Smooth muscle cell (in vitro differentiated cells): Measurements from ENCODE around the gene WDR37. TPM values are rescaled to one million over a fixed set of nuclear protein-coding genes. Genes with fewer than 3 reads are reported as not detected.

Experiments
- DNase-seq: peaks from one replicate; lab custom pipeline; 2025; ENCODE audit not compliant: unreplicated experiment; lab: John Stamatoyannopoulos, UW
- H2AFZ ChIP-seq: fragments of 200-600 bp; sonication (generic); 2 replicates; pipeline ENCODE4 v1.6.0; 2016; ENCODE audit warnings: antibody characterized with exemption, low read depth, mild to moderate bottlenecking
- H3F3A ChIP-seq: fragments of 200-600 bp; sonication (generic); 2 replicates; pipeline ENCODE4 v1.6.0; 2017; ENCODE audit warnings: antibody characterized with exemption, low read depth
- H3K27ac ChIP-seq: fragments of 200-600 bp; sonication (generic); 2 replicates; pipeline ENCODE4 v1.5.1; 2016; ENCODE audit warnings: low read depth, mild to moderate bottlenecking
- H3K27me3 ChIP-seq: fragments of 200-600 bp; sonication (generic); 2 replicates; pipeline ENCODE4 v1.6.1; 2016; ENCODE audit warnings: low read depth, mild to moderate bottlenecking
- H3K36me3 ChIP-seq: fragments of 200-600 bp; sonication (generic); 2 replicates; pipeline ENCODE4 v1.5.1; 2016; ENCODE audit warnings: low read depth
- H3K4me1 ChIP-seq: fragments of 200-600 bp; sonication (generic); 2 replicates; pipeline ENCODE4 v1.5.1; 2016; ENCODE audit warnings: low read depth
- H3K4me2 ChIP-seq: fragments of 200-600 bp; sonication (generic); 2 replicates; pipeline ENCODE4 v1.6.0; 2016; ENCODE audit warnings: mild to moderate bottlenecking
- H3K4me3 ChIP-seq: fragments of 200-600 bp; sonication (generic); 2 replicates; pipeline ENCODE4 v1.5.1; 2016; ENCODE audit warnings: mild to moderate bottlenecking
- H3K79me2 ChIP-seq: fragments of 200-600 bp; sonication (generic); 2 replicates; pipeline ENCODE4 v1.6.0; 2016; ENCODE audit warnings: low read depth, mild to moderate bottlenecking
- H3K9ac ChIP-seq: fragments of 200-600 bp; sonication (generic); 2 replicates; pipeline ENCODE4 v1.6.0; 2016; ENCODE audit warnings: low read depth
- H3K9me3 ChIP-seq: fragments of 200-600 bp; sonication (generic); replicated peaks from 2 replicates; pipeline ENCODE4 v1.5.1; 2016; ENCODE audit warnings: low read depth
- H4K20me1 ChIP-seq: fragments of 200-600 bp; sonication (generic); 2 replicates; pipeline ENCODE4 v1.6.0; 2016; ENCODE audit warnings: low read depth
- WGBS: methylation state at CpG from one replicate; pipeline ENCODE4 v1.1.7; 2016; ENCODE audit warnings: low lambda C conversion rate; 5-methylcytosine and 5-hydroxymethylcytosine counted together
- polyA plus RNA-seq: library from polyadenylated mRNA; unstranded; fragments of >200 nt; fragmentation: Nextera tagmentation; extraction: Ambion mirVana; gene quantifications from 2 replicates; pipeline ENCODE4 v1.2.1, GENCODE V29; 2016
- total RNA-seq: library from RNA; depleted of rRNA; stranded (reverse); fragments of >200 nt; gene quantifications from 2 replicates; pipeline ENCODE4 v1.2.3, GENCODE V29; 2014
- TF ChIP-seq, protein P1 (sequence below): fragments of 200-600 bp; sonication (generic); IDR thresholded peaks from 2 replicates; pipeline ENCODE4 v1.5.1; 2017; ENCODE audit warnings: borderline replicate concordance, mild to moderate bottlenecking, antibody characterized with exemption; ENCODE audit not compliant: insufficient read depth, poor library complexity, severe bottlenecking

Gene WDR37
- total and polyA plus RNA-seq, 2 experiments from 2014 or later, result 10.5 to 10.7 TPM

DNA sequence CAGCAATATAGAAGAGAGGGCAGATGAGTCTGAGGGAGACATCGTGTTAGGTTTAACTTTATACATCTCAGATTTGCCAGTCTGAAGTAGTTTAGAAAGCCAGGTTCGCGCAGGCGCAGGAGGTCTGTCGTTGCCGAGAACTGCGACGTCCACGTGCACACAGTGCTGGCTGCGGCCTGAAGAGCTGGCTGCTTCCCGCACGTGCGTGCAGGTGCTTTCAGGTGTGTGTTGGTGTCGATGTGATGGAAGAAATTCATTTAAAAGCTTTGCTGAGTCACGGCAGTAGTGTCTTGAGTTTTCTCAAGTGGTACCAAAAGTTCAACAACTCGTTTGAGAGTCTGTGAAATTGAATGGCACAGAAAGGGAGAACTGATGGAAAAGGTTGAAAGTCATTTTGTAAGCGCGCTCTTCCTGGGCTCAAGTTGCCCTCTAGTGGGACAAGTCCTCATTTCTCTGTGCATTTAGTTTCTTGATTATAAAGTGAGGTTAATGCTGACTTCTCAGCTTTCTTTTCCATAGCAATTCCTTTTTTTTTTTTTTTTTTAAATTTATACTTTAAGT lies 18.6 kb downstream of the WDR37 start:
- H3K4me2 ChIP-seq, result no peak overlapping the region
- no peak for DNase-seq
- WGBS, result 96% methylated on average over 18 of the region's 18 CpGs

DNA sequence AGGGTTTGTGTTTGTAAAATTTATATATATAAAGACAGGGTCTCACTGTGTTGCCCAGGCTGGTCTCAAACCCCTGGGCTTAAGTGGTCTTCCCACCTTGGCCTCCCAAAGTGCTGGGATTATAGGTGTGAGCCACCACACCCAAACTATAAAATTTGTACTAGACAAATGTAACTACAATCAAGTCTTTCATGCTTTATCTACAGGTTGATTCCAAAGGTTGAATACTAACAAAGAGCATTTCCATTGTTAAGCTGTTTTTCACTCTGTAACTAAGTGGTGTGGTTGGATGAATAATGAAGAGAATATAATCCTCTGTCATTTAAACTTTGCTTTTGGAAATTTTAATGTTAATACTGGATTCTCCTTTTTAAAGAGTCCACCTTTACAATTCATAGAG lies 22.5 kb downstream of the WDR37 start:
- Histone ChIP-seq H4K20me1 (peaks cover 27% of the 10 kb centered on the region), H3F3A (no peaks in the 10 kb centered on the region), H3K4me3 (no peak overlapping the region), H3K9me3 (no peaks in the 10 kb centered on the region), H3K79me2 (peaks cover 4% of the 10 kb centered on the region), H3K9ac (no peak overlapping the region), H3K36me3 (peaks cover 8% of the 10 kb centered on the region), H3K4me2 (no peak overlapping the region), H3K4me1 (no peaks in the 10 kb centered on the region), H2AFZ (no peak overlapping the region), H3K27ac (no peak overlapping the region), H3K27me3 (no peaks in the 10 kb centered on the region)
- TF ChIP-seq, protein P1, sequence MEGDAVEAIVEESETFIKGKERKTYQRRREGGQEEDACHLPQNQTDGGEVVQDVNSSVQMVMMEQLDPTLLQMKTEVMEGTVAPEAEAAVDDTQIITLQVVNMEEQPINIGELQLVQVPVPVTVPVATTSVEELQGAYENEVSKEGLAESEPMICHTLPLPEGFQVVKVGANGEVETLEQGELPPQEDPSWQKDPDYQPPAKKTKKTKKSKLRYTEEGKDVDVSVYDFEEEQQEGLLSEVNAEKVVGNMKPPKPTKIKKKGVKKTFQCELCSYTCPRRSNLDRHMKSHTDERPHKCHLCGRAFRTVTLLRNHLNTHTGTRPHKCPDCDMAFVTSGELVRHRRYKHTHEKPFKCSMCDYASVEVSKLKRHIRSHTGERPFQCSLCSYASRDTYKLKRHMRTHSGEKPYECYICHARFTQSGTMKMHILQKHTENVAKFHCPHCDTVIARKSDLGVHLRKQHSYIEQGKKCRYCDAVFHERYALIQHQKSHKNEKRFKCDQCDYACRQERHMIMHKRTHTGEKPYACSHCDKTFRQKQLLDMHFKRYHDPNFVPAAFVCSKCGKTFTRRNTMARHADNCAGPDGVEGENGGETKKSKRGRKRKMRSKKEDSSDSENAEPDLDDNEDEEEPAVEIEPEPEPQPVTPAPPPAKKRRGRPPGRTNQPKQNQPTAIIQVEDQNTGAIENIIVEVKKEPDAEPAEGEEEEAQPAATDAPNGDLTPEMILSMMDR, result no peak
- DNase-seq, result no peak

More for the DNA sequence above, 18.6 kb downstream of the WDR37 start:
- Histone ChIP-seq H3F3A (no peaks in the 10 kb centered on the region), H3K4me1 (no peaks in the 10 kb centered on the region), H3K27me3 (no peaks in the 10 kb centered on the region), H4K20me1 (peaks cover 57% of the 10 kb centered on the region), H3K36me3 (peaks cover under 1% of the 10 kb centered on the region), H3K9me3 (no peaks in the 10 kb centered on the region), H2AFZ (no peak overlapping the region), H3K79me2 (peaks cover 10% of the 10 kb centered on the region), H3K27ac (no peak overlapping the region), H3K9ac (no peak overlapping the region), H3K4me3 (no peak overlapping the region)
- TF ChIP-seq, protein P1, result peak; percentile 10

DNA sequence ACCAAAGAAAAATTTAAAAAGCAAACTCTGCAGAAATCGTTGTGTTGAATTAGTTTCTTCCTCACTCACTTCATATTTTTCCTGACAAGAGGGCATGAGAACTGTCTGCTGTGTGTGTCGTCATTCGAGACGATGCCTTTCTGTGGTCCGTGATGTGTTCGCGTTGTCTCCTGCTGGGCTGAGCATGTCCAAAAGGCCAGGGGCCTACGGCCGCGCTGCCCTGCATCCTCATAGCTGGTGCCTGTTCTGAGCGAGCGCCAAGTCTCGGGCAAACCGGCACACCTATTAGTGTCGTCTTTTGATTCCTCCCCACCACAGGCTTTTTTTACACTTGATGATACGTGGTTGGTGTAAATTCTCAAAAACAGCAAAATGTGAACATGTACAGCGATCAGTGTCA lies 27.4 kb downstream of the WDR37 start:
- Histone ChIP-seq H3K4me1 (no peaks in the 10 kb centered on the region), H3K27me3 (no peaks in the 10 kb centered on the region), H4K20me1 (peaks cover 34% of the 10 kb centered on the region), H3K36me3 (peaks cover 11% of the 10 kb centered on the region), H3K9me3 (no peaks in the 10 kb centered on the region), H2AFZ (no peak overlapping the region), H3K4me3 (no peak overlapping the region), H3K9ac (no peak overlapping the region), H3K27ac (no peak overlapping the region), H3K79me2 (no peaks in the 10 kb centered on the region), H3K4me2 (no peak overlapping the region), H3F3A (no peaks in the 10 kb centered on the region)
- WGBS, result 98% methylated on average over 17 of the region's 17 CpGs
- TF ChIP-seq, protein P1, result no peak
- DNase-seq, result no peak
